Measurements from ENCODE around the gene CDIP1. TPM values are rescaled to one million over a fixed set of nuclear protein-coding genes. Genes with fewer than 3 reads are reported as not detected.

CDIP1 gene
- total and polyA plus RNA-seq, 4 donors, result 4.4 to 18.6 (median 12.0) TPM

- Histone ChIP-seq H3K36me3 (ENCODE audit: control insufficient read depth in 4 of 4, insufficient read depth in 3 of 4, low read depth in 1 of 4, low read length in 3 of 4) (peaks cover 0 to 5% (median 3%) of the 10 kb centered on the region in 4 donors), H3K27me3 (ENCODE audit: control insufficient read depth in 4 of 4, insufficient read depth in 4 of 4, low read length in 3 of 4) (no peaks in the 10 kb centered on the region), H3K4me1 (ENCODE audit: control insufficient read depth in 4 of 4, insufficient read depth in 4 of 4, low read length in 3 of 4) (peaks cover 0 to 14% (median 5%) of the 10 kb centered on the region in 4 donors), H3K4me3 (ENCODE audit: low read depth in 1 of 3, low read length in 3 of 3) (no peak overlapping the region), H3K27ac (ENCODE audit: low read depth in 1 of 2, low read length in 2 of 2) (no peak overlapping the region), H3K9ac (ENCODE audit: low read depth in 1 of 2, low read length in 2 of 2) (no peak overlapping the region), H3K9me3 (ENCODE audit: control insufficient read depth in 4 of 4, low read length in 3 of 4) (no peaks in the 10 kb centered on the region)
- TF ChIP-seq HNF4A (conservative IDR thresholded peaks at IDR 0.05) (no peak), FOXA2 (IDR thresholded peaks at IDR 0.05) (no peak), GABPA (IDR thresholded peaks at IDR 0.05 in 1 of 2, conservative IDR thresholded peaks at IDR 0.05 in 1 of 2) (no peak), YY1 (IDR thresholded peaks at IDR 0.05) (no peak), JUND (IDR thresholded peaks at IDR 0.05) (no peak), CTCF (IDR thresholded peaks at IDR 0.05; ENCODE audit: low read depth, low read length, missing input control) (peak; percentile 51), SP1 (IDR thresholded peaks at IDR 0.05) (no peak), RAD21 (IDR thresholded peaks at IDR 0.05) (peak; percentile 73 to 80), FOXA1 (IDR thresholded peaks at IDR 0.05) (no peak), ZBTB33 (IDR thresholded peaks at IDR 0.05) (no peak), REST (IDR thresholded peaks at IDR 0.05) (no peak)
- DNase-seq (ENCODE audit: low spot score), result no peak
- WGBS, result 75% methylated on average over 12 of the region's 12 CpGs
These were observed 20.5 kb downstream of the CDIP1 start for GRCh38 chr16:4517812-4518680.

GRCh38 chr16:4515611-4516233 lies 22.9 kb downstream of the CDIP1 start:
- H3K27me3 ChIP-seq (ENCODE audit: control insufficient read depth in 4 of 4, insufficient read depth in 4 of 4, low read length in 3 of 4), result no peaks in the 10 kb centered on the region
- no peaks in the 10 kb centered on the region for H3K9me3 ChIP-seq (ENCODE audit: control insufficient read depth in 4 of 4, low read length in 3 of 4)
- 62% methylated on average over 5 of the region's 5 CpGs for WGBS
- peaks cover 5 to 18% (median 7%) of the 10 kb centered on the region in 4 donors for H3K36me3 ChIP-seq (ENCODE audit: control insufficient read depth in 4 of 4, insufficient read depth in 3 of 4, low read depth in 1 of 4, low read length in 3 of 4)
- TF ChIP-seq ATF3 (IDR thresholded peaks at IDR 0.05), result no peak
- TF ChIP-seq MAX (IDR thresholded peaks at IDR 0.05), result no peak
- TF ChIP-seq EGR1 (IDR thresholded peaks at IDR 0.05; ENCODE audit: low read depth in 2 of 2), result no peak
- no peak for TF ChIP-seq HNF4A (conservative IDR thresholded peaks at IDR 0.05)
- TF ChIP-seq RXRA (IDR thresholded peaks at IDR 0.05), result no peak
- no peak for TF ChIP-seq YY1 (IDR thresholded peaks at IDR 0.05)
- TF ChIP-seq JUND (IDR thresholded peaks at IDR 0.05), result no peak
- no peak for TF ChIP-seq CTCF (IDR thresholded peaks at IDR 0.05; ENCODE audit: low read depth, low read length, missing input control)
- TF ChIP-seq RAD21 (IDR thresholded peaks at IDR 0.05), result no peak
- TF ChIP-seq GABPA (IDR thresholded peaks at IDR 0.05 in 1 of 2, conservative IDR thresholded peaks at IDR 0.05 in 1 of 2), result no peak
- no peak for DNase-seq (ENCODE audit: low spot score)
- H3K9ac ChIP-seq (ENCODE audit: low read depth in 1 of 2, low read length in 2 of 2), result peak overlapping the region in 1 of 2 donors; percentile 24
- peaks cover 0 to 14% (median 5%) of the 10 kb centered on the region in 4 donors for H3K4me1 ChIP-seq (ENCODE audit: control insufficient read depth in 4 of 4, insufficient read depth in 4 of 4, low read length in 3 of 4)
- H3K27ac ChIP-seq (ENCODE audit: low read depth in 1 of 2, low read length in 2 of 2), result peak overlapping the region in 1 of 2 donors; percentile 27
- H3K4me3 ChIP-seq (ENCODE audit: low read depth in 1 of 3, low read length in 3 of 3), result no peak overlapping the region
